Spinal cord (tissue), 10 donors: Measurements from ENCODE around the gene GLS. TPM values are rescaled to one million over a fixed set of nuclear protein-coding genes. Genes with fewer than 3 reads are reported as not detected.
A peak's percentile ranks its signal among the peaks of the same experiment; 100 is the strongest.
"Not testable (repeated sequence)": the region's sequence is repeated elsewhere in the genome, so short reads cannot be mapped to it uniquely, and the experiment has no call there.

ENCODE experiments used
- DNase-seq, 6 donors: peaks; one replicate each; pipeline versions ENCODE4 v3.0.0 to v3.0.0-alpha.2; 2013 to 2015; ENCODE audit warnings: low spot score in 6 of 6, low read depth in 4 of 6
- H3K27ac ChIP-seq: one replicate; pipeline ENCODE4 v1.5.1; 2013; ENCODE audit warnings: low read depth, low read length, control low read depth
- H3K27me3 ChIP-seq: one replicate; pipeline ENCODE4 v1.6.1; 2013; ENCODE audit warnings: low read length; ENCODE audit not compliant: control insufficient read depth, insufficient read depth
- H3K36me3 ChIP-seq: one replicate; pipeline ENCODE4 v1.6.1; 2013; ENCODE audit warnings: low read length; ENCODE audit not compliant: control insufficient read depth, insufficient read depth
- H3K4me1 ChIP-seq: one replicate; pipeline ENCODE4 v1.6.1; 2013; ENCODE audit warnings: low read length; ENCODE audit not compliant: control insufficient read depth, insufficient read depth
- H3K4me3 ChIP-seq: one replicate; pipeline ENCODE4 v1.5.1; 2013; ENCODE audit warnings: low read depth, low read length, control low read depth
- H3K9me3 ChIP-seq: one replicate; pipeline ENCODE4 v1.6.1; 2013; ENCODE audit warnings: low read length; ENCODE audit not compliant: control insufficient read depth, insufficient read depth
- WGBS: methylation state at CpG from one replicate; pipeline ENCODE4 v1.1.5; 2013; ENCODE audit warnings: missing lambda C conversion rate; ENCODE audit not compliant: insufficient coverage; 5-methylcytosine and 5-hydroxymethylcytosine counted together
- polyA plus RNA-seq, 2 donors: library from polyadenylated mRNA; unstranded; fragments of 120-200 nt; gene quantifications; one replicate each; pipeline ENCODE4 v1.2.1, GENCODE V29; 2013; ENCODE audit not compliant: insufficient read length in 2 of 2
- total RNA-seq, 2 donors: library from RNA; depleted of rRNA in 1 of 2; stranded (reverse); fragments of 120-200 nt in 1 of 2; fragments of >200 nt in 1 of 2; gene quantifications; one replicate each; pipeline versions ENCODE4 v1.2.3 to v1.2.4, GENCODE V29; 2013 to 2014
- donor health status: healthy.

The GLS gene
- total and polyA plus RNA-seq, 4 donors, result 76.4 to 178 (median 81.0) TPM

DNA sequence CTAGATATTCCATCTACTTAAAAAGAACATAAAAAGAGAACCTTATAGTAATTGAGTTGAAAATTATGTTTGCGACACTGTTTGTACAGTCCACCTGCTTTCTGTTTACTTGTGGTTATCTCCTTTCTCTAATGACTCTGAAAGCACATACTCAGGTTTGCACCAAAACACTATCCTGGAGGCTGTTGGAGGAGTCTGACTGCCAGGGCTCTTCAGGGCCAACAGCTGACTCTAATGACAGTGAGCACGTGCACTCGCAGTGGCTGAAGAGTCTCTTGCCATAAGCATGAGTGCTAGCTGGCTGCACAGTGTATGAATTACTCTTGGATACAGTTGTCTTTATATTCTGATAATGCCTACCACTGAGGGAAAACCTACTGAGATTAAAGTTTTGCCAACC, 16.7 kb upstream of the GLS start:
- no CpG with 5 or more reads among the region's 3 CpGs for WGBS
- H3K4me1 ChIP-seq, result no peaks in the 10 kb centered on the region
- no peaks in the 10 kb centered on the region for H3K9me3 ChIP-seq
- no peaks in the 10 kb centered on the region for H3K36me3 ChIP-seq
- DNase-seq, result no peak
- H3K4me3 ChIP-seq, result no peak overlapping the region
- H3K27me3 ChIP-seq, result no peaks in the 10 kb centered on the region
- H3K27ac ChIP-seq, result no peak overlapping the region

DNA sequence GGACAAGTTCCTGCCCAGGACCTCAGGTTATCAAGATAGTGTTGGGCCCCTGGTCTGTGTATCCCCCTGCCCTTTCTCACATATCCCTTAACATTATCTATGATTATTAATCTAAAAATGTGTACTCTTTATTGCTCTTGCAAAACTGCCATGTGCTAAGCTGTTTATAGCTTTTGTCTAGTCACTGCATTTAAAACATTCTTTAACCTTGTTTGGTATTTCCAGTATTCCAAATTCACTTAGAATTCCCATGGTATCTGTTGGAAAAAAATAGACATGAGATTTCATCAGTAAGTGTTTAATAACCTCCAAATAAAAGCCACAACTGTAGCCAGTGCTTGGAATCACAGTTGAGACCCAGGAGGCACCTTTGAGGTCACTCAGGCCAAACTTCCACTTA, 16.2 kb upstream of the GLS start:
- Histone ChIP-seq H3K4me3 (no peak overlapping the region), H3K27ac (no peak overlapping the region), H3K9me3 (no peaks in the 10 kb centered on the region), H3K4me1 (no peaks in the 10 kb centered on the region), H3K27me3 (no peaks in the 10 kb centered on the region), H3K36me3 (no peaks in the 10 kb centered on the region)
- no peak for DNase-seq

DNA sequence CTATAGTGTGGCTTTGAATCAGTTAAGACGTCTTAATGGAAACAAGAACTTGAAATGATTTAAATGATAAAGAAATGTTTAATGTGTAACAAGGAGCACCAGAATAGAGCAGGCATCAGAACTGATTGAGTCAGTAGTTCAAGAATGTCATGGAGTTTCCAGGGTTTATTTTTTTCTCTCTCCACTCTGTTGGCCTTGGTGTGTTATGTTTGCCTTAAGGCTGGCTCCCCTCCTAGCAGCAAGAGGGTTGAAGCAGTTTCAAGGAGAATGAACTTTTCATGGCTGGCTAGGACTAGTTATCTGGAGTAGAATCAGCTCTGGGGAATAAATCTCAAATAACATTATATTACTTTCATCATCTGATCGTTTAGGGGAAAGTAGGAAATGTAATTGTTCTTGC, 13.4 kb upstream of the GLS start:
- H3K36me3 ChIP-seq, result no peaks in the 10 kb centered on the region
- H3K4me3 ChIP-seq, result no peak overlapping the region
- no peaks in the 10 kb centered on the region for H3K4me1 ChIP-seq
- no peaks in the 10 kb centered on the region for H3K27me3 ChIP-seq
- no peak for DNase-seq
- H3K9me3 ChIP-seq, result no peaks in the 10 kb centered on the region
- WGBS, result 50% methylated on average over 1 of the region's 2 CpGs
- no peak overlapping the region for H3K27ac ChIP-seq

DNA sequence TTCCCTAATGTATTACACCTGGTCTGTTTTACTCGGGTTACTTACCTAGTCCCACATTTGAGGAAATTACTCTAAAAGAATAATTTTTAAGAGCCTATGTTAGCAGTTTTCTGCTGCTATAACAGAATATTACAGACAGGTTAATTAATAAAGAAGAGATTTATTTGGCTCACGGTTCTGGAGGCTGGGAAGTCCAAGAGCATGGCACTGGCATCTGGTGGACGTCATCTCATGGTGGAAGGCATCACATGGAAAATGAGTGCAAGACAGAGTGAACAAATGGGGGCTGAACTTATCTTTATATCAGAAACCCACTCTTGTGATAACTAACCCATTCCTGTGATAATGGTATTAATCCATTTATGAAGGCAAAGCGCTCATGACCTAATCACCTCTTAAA, 12.8 kb upstream of the GLS start:
- Histone ChIP-seq H3K4me1 (no peaks in the 10 kb centered on the region), H3K4me3 (no peak overlapping the region), H3K27me3 (no peaks in the 10 kb centered on the region), H3K9me3 (no peaks in the 10 kb centered on the region), H3K36me3 (no peaks in the 10 kb centered on the region), H3K27ac (no peak overlapping the region)
- no peak for DNase-seq
- no CpG with 5 or more reads among the region's 4 CpGs for WGBS

DNA sequence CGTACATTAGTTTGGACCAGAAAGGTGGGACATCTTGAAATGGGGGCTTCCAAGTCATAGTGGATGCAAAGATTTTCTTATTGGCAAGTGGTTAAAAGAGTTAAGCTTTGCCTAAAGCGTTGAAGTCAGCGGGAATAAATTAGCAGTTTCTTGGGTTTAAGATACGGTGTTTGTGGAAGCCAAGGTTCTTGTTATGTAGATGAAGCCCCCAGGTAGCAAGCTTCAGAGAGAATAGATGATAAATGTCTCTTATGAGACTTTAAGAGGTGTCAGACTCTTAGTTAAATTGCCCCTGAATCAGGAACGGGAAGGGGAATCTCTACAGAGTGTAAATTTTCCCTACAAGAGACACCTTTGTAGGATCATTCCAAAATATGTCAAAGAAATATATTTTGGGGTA, 10.9 kb upstream of the GLS start:
- Histone ChIP-seq H3K27me3 (no peaks in the 10 kb centered on the region), H3K9me3 (no peaks in the 10 kb centered on the region), H3K4me3 (no peak overlapping the region), H3K4me1 (no peaks in the 10 kb centered on the region), H3K27ac (no peak overlapping the region), H3K36me3 (no peaks in the 10 kb centered on the region)
- DNase-seq, result no peak
- WGBS, result 45% methylated on average over 4 of the region's 5 CpGs

DNA sequence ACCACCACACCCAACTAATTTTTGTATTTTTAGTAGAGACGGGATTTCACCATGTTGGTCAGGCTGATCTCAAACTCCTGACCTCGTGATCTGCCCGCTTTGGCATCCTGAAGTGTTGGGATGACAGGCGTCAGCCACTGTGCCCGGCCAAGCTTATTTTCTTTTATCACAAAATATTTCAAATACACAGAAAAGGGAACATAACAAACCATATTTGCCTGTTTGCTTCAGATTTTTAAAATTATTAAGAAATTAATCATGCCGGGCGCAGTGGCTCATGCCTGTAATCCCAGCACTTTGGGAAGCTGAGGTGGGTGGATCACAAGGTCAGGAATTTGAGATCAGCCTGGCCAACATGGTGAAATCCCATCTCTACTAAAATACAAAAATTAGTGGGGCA, 7.2 kb upstream of the GLS start:
- not testable (repeated sequence) for DNase-seq, H3K4me3 ChIP-seq, H3K36me3 ChIP-seq, H3K9me3 ChIP-seq, H3K4me1 ChIP-seq, H3K27me3 ChIP-seq, H3K27ac ChIP-seq
- 95% methylated on average over 3 of the region's 7 CpGs for WGBS

DNA sequence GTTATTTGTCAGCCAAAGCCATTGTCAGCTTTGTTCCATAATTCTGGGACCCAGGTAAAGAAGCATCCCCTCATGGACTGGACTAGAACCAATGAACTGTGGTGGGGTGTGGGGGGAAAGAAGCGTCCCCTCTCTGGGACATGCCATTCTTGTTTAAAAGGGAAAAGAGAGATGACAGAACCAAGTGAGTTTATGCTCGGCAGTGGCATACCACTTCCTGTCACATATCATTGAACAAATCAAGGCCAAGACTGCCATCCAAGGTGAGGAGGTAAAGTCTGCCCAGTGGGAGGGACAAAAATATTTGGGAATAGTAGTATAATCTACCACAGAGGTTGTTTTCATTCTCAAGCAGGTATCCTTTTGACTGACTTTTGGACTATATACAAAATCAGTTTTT, 4.7 kb upstream of the GLS start:
- Histone ChIP-seq H3K36me3 (no peaks in the 10 kb centered on the region), H3K27ac (no peak overlapping the region), H3K4me3 (no peak overlapping the region), H3K27me3 (no peaks in the 10 kb centered on the region), H3K9me3 (no peaks in the 10 kb centered on the region), H3K4me1 (peaks cover 3% of the 10 kb centered on the region)
- WGBS, result no CpG with 5 or more reads among the region's 2 CpGs
- no peak for DNase-seq

DNA sequence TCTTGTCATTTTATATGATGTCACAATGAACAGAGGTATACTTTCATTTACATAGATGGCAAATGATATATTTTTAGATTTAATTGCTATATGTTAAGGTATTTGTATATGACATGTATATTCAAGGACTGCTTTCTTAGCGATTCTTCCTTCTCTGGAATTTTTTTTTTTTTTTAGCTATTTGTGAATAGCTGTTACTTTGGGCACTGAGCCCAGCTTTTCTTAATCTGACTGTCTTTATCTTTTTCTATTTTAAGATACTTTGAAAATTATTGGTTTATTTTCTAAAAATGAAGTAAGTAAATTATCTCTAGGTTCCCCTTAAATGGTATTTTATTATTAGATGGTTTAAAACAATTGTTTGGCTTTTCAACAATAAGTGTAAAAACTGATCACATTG, 4.0 kb upstream of the GLS start:
- no peaks in the 10 kb centered on the region for H3K9me3 ChIP-seq
- H3K27me3 ChIP-seq, result no peaks in the 10 kb centered on the region
- H3K4me1 ChIP-seq, result peaks cover 3% of the 10 kb centered on the region
- no peak overlapping the region for H3K27ac ChIP-seq
- no CpG with 5 or more reads among the region's 1 CpG for WGBS
- DNase-seq, result no peak
- H3K4me3 ChIP-seq, result no peak overlapping the region
- H3K36me3 ChIP-seq, result no peaks in the 10 kb centered on the region

DNA sequence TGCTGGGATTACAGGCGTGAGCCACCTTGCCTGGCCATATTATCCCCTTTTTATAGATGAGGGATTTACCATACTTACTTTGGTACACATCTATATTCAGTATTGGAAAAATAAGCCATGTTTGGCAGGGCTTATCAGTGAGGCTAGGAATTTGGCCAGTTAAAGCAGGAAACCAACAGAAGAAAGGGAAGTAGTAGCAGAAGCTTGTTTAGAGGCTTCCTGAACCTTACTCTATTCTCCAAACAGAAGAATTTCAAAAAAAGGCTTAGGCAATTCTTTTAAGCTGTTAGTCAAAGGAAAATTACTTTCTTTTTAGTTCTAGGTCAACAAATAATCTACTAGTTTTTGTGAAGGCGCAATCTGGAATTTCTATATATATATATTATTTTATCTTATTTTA, 3.2 kb upstream of the GLS start:
- no CpG with 5 or more reads among the region's 2 CpGs for WGBS
- Histone ChIP-seq H3K27me3 (no peaks in the 10 kb centered on the region), H3K27ac (no peak overlapping the region), H3K4me1 (peaks cover 3% of the 10 kb centered on the region), H3K9me3 (no peaks in the 10 kb centered on the region), H3K4me3 (no peak overlapping the region), H3K36me3 (no peaks in the 10 kb centered on the region)
- no peak for DNase-seq

DNA sequence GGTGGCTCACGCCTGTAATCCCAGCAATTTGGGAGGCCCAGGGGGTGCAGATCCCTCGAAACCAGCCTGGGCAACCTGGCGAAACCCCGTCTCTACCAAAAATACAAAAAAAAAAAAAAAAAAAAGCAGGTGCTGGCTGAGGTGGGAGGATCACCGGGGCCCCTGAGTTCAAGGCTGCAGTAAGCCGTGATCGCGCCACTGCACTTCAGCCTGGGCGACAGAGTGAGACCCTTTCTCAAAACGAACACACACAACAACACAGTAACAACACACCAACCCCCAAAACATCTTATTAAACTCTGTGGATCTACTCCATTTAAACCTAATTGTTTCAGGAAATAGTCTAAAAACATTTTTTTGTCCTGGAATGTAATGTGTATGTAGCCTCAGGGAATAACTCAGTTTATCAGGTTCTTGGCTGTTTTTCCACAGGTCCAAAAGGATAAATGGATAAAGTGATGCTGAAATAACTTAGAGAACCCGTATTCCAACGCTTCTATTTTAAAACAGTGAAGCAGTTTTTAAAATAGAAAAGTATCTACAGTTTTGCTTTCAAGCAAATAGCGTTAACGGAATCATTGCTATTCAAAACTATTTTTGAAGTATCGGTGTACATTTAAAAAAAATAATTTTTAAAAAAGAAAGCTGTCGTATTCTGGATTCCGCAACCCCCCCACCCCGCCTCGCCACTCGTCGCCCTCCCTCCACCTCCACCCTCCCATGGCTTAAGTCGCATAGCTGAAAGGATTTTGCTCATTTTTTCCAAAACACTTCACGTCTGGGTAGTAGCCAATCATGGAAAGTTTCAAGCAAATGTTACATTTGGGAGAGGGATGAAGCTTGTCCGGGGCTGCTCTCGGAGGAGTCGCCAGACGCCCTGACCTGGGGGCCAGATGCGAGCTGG, 895 bp upstream of the GLS start:
- WGBS, result 55% methylated on average over 11 of the region's 28 CpGs
- Histone ChIP-seq H3K4me1 (peaks cover 3% of the 10 kb centered on the region), H3K27me3 (no peaks in the 10 kb centered on the region), H3K36me3 (no peaks in the 10 kb centered on the region), H3K9me3 (no peaks in the 10 kb centered on the region), H3K4me3 (peak overlapping the region; percentile 68), H3K27ac (peak overlapping the region; percentile 94)
- peak in 1 of 6 donors; percentile 11 for DNase-seq
